ENCODE data around the gene CEP89.
"Not testable (repeated sequence)": the region's sequence is repeated elsewhere in the genome, so short reads cannot be mapped to it uniquely, and the experiment has no call there.

- TF ChIP-seq CTCF, POLR2A, EP300 (IDR thresholded peaks at IDR 0.05): not testable (repeated sequence)
Measured at GRCh38 chr19:32977813-32978212, 6.1 kb upstream of the CEP89 start.
